ENCODE data around the gene BCAT1.
"Not testable (repeated sequence)": the region's sequence is repeated elsewhere in the genome, so short reads cannot be mapped to it uniquely, and the experiment has no call there.

BCAT1 gene

GRCh38 chr12:24955853-24956252 lies 7.0 kb upstream of the BCAT1 start:
- DNase-seq: no peak

- no peak for DNase-seq
Observed at GRCh38 chr12:24955389-24955788, 6.5 kb upstream of the BCAT1 start.

- no peak for DNase-seq
Observed at GRCh38 chr12:24954261-24954660, 5.4 kb upstream of the BCAT1 start.

- no peak for DNase-seq
Observed at GRCh38 chr12:24952389-24952788, 3.5 kb upstream of the BCAT1 start.

- no peak for DNase-seq
Observed at GRCh38 chr12:24950231-24950834, 1.4 kb upstream of the BCAT1 start.

GRCh38 chr12:24948420-24948756 lies 513 bp downstream of the BCAT1 start:
- no peak for DNase-seq

- DNase-seq: no peak
Observed at GRCh38 chr12:24947541-24948419, 1.1 kb downstream of the BCAT1 start.

GRCh38 chr12:24945845-24946244 lies 3.1 kb downstream of the BCAT1 start:
- no peak for DNase-seq

- no peak for DNase-seq
Observed at GRCh38 chr12:24945039-24945438, 3.9 kb downstream of the BCAT1 start.

- no peak for DNase-seq
Observed at GRCh38 chr12:24944601-24944975, 4.3 kb downstream of the BCAT1 start.

GRCh38 chr12:24943947-24944600 lies 4.8 kb downstream of the BCAT1 start:
- no peak for DNase-seq

- no peak for DNase-seq
Observed at GRCh38 chr12:24940157-24940556, 8.7 kb downstream of the BCAT1 start.

GRCh38 chr12:24939551-24939950 lies 9.3 kb downstream of the BCAT1 start:
- not testable (repeated sequence) for DNase-seq

GRCh38 chr12:24938341-24938740 lies 10.6 kb downstream of the BCAT1 start:
- DNase-seq: no peak

GRCh38 chr12:24937553-24938244 lies 11.2 kb downstream of the BCAT1 start:
- no peak for DNase-seq

GRCh38 chr12:24933694-24934407 lies 15.1 kb downstream of the BCAT1 start:
- no peak for DNase-seq

- DNase-seq: no peak
Observed at GRCh38 chr12:24931666-24932405, 17.1 kb downstream of the BCAT1 start.

- DNase-seq: no peak
Observed at GRCh38 chr12:24929953-24930352, 18.9 kb downstream of the BCAT1 start.

- DNase-seq: not testable (repeated sequence)
Observed at GRCh38 chr12:24928533-24929306, 20.2 kb downstream of the BCAT1 start.

- no peak for DNase-seq
Observed at GRCh38 chr12:24928131-24928530, 20.8 kb downstream of the BCAT1 start.

- not testable (repeated sequence) for DNase-seq
Observed at GRCh38 chr12:24926080-24926479, 22.8 kb downstream of the BCAT1 start.

All from CD4-positive, alpha-beta T cell treated with Interleukin-17A for 4 hours (primary cell).